ENCODE data around the gene TRPM3.

The TRPM3 gene

GRCh38 chr9:70552561-70552960 lies 568.9 kb downstream of the TRPM3 start:
- H3K4me3 ChIP-seq (ENCODE audit: low read depth, low read length): no peak overlapping the region
- TF ChIP-seq MYC (IDR thresholded peaks at IDR 0.05; ENCODE audit: low read depth, low read length) (no peak), MAX (IDR thresholded peaks at IDR 0.05; ENCODE audit: low read depth, low read length) (no peak), POLR2A (IDR thresholded peaks at IDR 0.05; ENCODE audit: extremely low read depth, insufficient read length) (no peak), CTCF (IDR thresholded peaks at IDR 0.05; ENCODE audit: low read depth, low read length) (no peak)
- no peak for DNase-seq (ENCODE audit: low read depth)

- TF ChIP-seq CTCF (IDR thresholded peaks at IDR 0.05; ENCODE audit: low read depth, low read length) (no peak), MAX (IDR thresholded peaks at IDR 0.05; ENCODE audit: low read depth, low read length) (no peak), POLR2A (IDR thresholded peaks at IDR 0.05; ENCODE audit: extremely low read depth, insufficient read length) (no peak), MYC (IDR thresholded peaks at IDR 0.05; ENCODE audit: low read depth, low read length) (no peak)
- peak; percentile 1 for DNase-seq (ENCODE audit: low read depth)
- no peak overlapping the region for H3K4me3 ChIP-seq (ENCODE audit: low read depth, low read length)
These were observed 569.6 kb downstream of the TRPM3 start for GRCh38 chr9:70551801-70552200.

- TF ChIP-seq MYC (IDR thresholded peaks at IDR 0.05; ENCODE audit: low read depth, low read length): no peak
- no peak for TF ChIP-seq MAX (IDR thresholded peaks at IDR 0.05; ENCODE audit: low read depth, low read length)
- TF ChIP-seq POLR2A (IDR thresholded peaks at IDR 0.05; ENCODE audit: extremely low read depth, insufficient read length): no peak
- no peak for TF ChIP-seq CTCF (IDR thresholded peaks at IDR 0.05; ENCODE audit: low read depth, low read length)
- peak; percentile 23 for DNase-seq (ENCODE audit: low read depth)
- H3K4me3 ChIP-seq (ENCODE audit: low read depth, low read length): no peak overlapping the region
These were observed 570.0 kb downstream of the TRPM3 start for GRCh38 chr9:70551396-70551795.

- DNase-seq (ENCODE audit: low read depth): no peak
- no peak overlapping the region for H3K4me3 ChIP-seq (ENCODE audit: low read depth, low read length)
- TF ChIP-seq MAX (IDR thresholded peaks at IDR 0.05; ENCODE audit: low read depth, low read length) (no peak), MYC (IDR thresholded peaks at IDR 0.05; ENCODE audit: low read depth, low read length) (no peak), POLR2A (IDR thresholded peaks at IDR 0.05; ENCODE audit: extremely low read depth, insufficient read length) (no peak), CTCF (IDR thresholded peaks at IDR 0.05; ENCODE audit: low read depth, low read length) (no peak)
These were observed 571.5 kb downstream of the TRPM3 start for GRCh38 chr9:70549926-70550325.

- no peak for DNase-seq (ENCODE audit: low read depth)
- H3K4me3 ChIP-seq (ENCODE audit: low read depth, low read length): no peak overlapping the region
These were observed 579.0 kb downstream of the TRPM3 start for GRCh38 chr9:70542311-70542931.

More at GRCh38 chr9:70542311-70542931, 579.0 kb downstream of the TRPM3 start:
- no peak for TF ChIP-seq POLR2A (IDR thresholded peaks at IDR 0.05; ENCODE audit: extremely low read depth, insufficient read length)
- no peak for TF ChIP-seq MYC (IDR thresholded peaks at IDR 0.05; ENCODE audit: low read depth, low read length)
- TF ChIP-seq CTCF (IDR thresholded peaks at IDR 0.05; ENCODE audit: low read depth, low read length): no peak
- TF ChIP-seq MAX (IDR thresholded peaks at IDR 0.05; ENCODE audit: low read depth, low read length): no peak
